ENCODE measurements around the gene TAF11L10. TPM values are rescaled to one million over a fixed set of nuclear protein-coding genes. Genes with fewer than 3 reads are reported as not detected.

Gene TAF11L10
- total RNA-seq: not detected in 2 replicates

DNA sequence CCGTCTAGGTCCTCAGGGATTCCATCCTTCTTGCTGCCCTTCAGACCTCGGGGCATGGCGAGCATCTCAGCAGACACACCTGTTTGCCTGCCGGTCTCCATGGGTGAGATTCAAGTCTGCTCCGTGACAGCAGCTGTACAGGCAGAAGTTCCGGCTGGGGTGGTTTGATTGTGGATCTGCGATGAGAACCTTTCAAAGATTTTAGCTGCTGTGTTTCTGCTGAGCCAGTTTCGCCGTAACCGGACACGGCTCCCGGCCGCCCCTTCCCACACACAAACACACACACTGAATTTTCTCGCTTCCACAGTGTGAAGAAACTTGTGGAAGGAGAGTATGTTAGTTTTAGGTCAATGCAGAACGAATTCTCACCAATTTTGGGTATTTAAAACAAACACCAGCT, at the start of gene TAF11L10:
Gene TAF11L10, minus strand, starts transcription at position 101 of the 400 bp plus-strand sequence.

DNA sequence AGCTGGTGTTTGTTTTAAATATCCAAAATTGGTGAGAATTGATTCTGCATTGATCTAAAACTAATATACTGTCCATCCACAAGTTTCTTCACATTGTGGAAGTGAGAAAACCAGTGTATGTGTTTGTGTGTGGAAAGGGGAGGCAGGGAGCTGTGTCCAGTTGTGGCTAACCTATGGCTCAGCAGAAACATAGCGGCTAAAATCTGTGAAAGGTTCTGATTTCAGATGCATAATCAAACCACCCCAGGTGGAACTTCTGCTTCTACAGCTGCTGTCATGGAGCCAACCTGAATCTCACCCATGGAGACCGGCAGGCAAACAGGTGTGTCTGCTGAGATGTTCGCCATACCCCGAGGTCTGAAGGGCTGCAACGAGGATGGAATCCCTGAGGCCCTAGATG, 36.5 kb upstream of the TAF11L10 start, which contains the start of gene TAF11L14:
Gene TAF11L14, plus strand, starts transcription at position 301 of the 400 bp plus-strand sequence.

DNA sequence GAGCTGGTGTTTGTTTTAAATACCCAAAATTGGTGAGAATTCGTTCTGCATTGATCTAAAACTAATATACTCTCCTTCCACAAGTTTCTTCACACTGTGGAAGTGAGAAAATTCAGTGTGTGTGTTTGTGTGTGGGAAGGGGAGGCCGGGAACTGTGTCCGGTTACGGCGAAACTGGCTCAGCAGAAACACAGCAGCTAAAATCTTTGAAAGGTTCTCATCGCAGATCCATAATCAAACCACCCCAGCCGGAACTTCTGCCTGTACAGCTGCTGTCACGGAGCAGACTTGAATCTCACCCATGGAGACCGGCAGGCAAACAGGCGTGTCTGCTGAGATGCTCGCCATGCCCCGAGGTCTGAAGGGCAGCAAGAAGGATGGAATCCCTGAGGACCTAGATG, 34.2 kb upstream of the TAF11L10 start, which contains the start of gene TAF11L13:
Gene TAF11L13, plus strand, starts transcription at position 301 of the 400 bp plus-strand sequence.

DNA sequence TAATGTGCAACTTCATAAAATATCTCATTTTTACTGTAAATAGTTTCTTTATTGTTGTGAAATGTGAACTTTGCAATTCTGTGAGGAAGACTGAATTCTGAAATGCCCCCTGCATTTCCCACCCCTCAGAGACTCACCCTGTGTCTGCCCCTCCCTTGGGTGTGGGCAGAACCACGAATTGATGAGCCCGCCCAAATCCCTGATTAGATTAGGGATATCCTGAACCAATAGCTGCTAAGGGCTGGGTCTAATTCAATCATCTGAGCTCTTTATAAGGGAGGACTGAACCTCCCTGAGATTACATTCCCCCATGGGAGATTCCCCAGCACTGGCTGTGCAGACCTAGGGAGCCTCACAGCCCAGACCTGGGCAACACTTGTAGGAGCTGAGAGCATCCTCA, 12.5 kb upstream of the TAF11L10 start, which contains the start of gene TAF11L12:
Gene TAF11L12, plus strand, starts transcription at position 301 of the 400 bp plus-strand sequence.

DNA sequence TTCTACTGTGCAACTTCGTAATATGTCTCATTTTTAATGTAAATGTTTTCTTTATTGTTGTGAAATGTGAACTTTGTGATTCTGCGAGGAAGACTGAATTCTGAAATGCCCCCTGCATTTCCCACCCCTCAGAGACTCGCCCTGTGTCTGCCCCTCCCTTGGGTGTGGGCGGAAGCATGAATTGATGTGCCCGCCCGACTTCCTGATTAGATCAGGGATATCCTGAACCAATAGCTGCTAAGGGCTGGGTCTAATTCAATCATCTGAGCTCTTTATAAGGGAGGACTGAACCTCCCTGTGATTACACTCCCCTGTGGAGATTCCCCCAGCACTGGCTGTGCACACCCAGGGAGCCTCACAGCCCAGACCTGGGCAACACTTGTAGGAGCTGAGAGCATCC, 6.3 kb upstream of the TAF11L10 start, which contains the start of gene TAF11L11:
Gene TAF11L11, plus strand, starts transcription at position 304 of the 400 bp plus-strand sequence.

DNA sequence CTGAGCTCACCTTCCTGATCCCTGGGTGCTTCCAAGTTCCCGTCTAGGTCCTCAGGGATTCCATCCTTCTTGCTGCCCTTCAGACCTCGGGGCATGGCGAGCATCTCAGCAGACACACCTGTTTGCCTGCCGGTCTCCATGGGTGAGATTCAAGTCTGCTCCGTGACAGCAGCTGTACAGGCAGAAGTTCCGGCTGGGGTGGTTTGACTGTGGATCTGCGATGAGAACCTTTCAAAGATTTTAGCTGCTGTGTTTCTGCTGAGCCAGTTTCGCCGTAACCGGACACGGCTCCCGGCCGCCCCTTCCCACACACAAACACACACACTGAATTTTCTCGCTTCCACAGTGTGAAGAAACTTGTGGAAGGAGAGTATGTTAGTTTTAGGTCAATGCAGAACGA, 3.4 kb downstream of the TAF11L10 start, which contains the start of gene TAF11L9:
Gene TAF11L9, minus strand, starts transcription at position 140 of the 400 bp plus-strand sequence.

DNA sequence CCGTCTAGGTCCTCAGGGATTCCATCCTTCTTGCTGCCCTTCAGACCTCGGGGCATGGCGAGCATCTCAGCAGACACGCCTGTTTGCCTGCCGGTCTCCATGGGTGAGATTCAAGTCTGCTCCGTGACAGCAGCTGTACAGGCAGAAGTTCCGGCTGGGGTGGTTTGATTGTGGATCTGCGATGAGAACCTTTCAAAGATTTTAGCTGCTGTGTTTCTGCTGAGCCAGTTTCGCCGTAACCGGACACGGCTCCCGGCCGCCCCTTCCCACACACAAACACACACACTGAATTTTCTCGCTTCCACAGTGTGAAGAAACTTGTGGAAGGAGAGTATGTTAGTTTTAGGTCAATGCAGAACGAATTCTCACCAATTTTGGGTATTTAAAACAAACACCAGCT, 6.8 kb downstream of the TAF11L10 start, which contains the start of gene TAF11L8:
Gene TAF11L8, minus strand, starts transcription at position 101 of the 400 bp plus-strand sequence.

DNA sequence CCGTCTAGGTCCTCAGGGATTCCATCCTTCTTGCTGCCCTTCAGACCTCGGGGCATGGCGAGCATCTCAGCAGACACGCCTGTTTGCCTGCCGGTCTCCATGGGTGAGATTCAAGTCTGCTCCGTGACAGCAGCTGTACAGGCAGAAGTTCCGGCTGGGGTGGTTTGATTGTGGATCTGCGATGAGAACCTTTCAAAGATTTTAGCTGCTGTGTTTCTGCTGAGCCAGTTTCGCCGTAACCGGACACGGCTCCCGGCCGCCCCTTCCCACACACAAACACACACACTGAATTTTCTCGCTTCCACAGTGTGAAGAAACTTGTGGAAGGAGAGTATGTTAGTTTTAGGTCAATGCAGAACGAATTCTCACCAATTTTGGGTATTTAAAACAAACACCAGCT, 12.0 kb downstream of the TAF11L10 start, which contains the start of gene TAF11L7:
Gene TAF11L7, minus strand, starts transcription at position 101 of the 400 bp plus-strand sequence.

Other genes with a start within 250 kb of the TAF11L10 start
- gene TAF11L2, start 99.6 kb downstream of the TAF11L10 start, total RNA-seq: not detected in 2 replicates
- not detected in 2 replicates for gene TAF11L3, start 79.5 kb downstream of the TAF11L10 start, total RNA-seq
- not detected in 2 replicates for gene TAF11L4, start 76.0 kb downstream of the TAF11L10 start, total RNA-seq
- not detected in 2 replicates for gene TAF11L5, start 72.6 kb downstream of the TAF11L10 start, total RNA-seq
- gene TAF11L6, start 69.2 kb downstream of the TAF11L10 start, total RNA-seq: not detected in 2 replicates
- not detected in 2 replicates for gene TAF11L7, start 12.1 kb downstream of the TAF11L10 start, total RNA-seq
- not detected in 2 replicates for gene TAF11L8, start 6.9 kb downstream of the TAF11L10 start, total RNA-seq
- gene TAF11L9, start 3.4 kb downstream of the TAF11L10 start, total RNA-seq: not detected in 2 replicates
- gene TAF11L11, start 6.4 kb upstream of the TAF11L10 start, total RNA-seq: not detected in 2 replicates
- not detected in 2 replicates for gene TAF11L12, start 12.6 kb upstream of the TAF11L10 start, total RNA-seq
- not detected in 2 replicates for gene TAF11L13, start 34.3 kb upstream of the TAF11L10 start, total RNA-seq
- not detected in 2 replicates for gene TAF11L14, start 36.6 kb upstream of the TAF11L10 start, total RNA-seq